ENCODE results near the gene KLF8. TPM values are rescaled to one million over a fixed set of nuclear protein-coding genes. Genes with fewer than 3 reads are reported as not detected.

KLF8 gene
- total and polyA plus RNA-seq, 2 experiments from 2014 or later, result 2.7 to 11.5 TPM

- ATAC-seq, result peak; percentile 55
- no peak overlapping the region for H3K4me2 ChIP-seq
Observed at GRCh38 chrX:56248492-56248891, 16.3 kb downstream of the KLF8 start.

DNA sequence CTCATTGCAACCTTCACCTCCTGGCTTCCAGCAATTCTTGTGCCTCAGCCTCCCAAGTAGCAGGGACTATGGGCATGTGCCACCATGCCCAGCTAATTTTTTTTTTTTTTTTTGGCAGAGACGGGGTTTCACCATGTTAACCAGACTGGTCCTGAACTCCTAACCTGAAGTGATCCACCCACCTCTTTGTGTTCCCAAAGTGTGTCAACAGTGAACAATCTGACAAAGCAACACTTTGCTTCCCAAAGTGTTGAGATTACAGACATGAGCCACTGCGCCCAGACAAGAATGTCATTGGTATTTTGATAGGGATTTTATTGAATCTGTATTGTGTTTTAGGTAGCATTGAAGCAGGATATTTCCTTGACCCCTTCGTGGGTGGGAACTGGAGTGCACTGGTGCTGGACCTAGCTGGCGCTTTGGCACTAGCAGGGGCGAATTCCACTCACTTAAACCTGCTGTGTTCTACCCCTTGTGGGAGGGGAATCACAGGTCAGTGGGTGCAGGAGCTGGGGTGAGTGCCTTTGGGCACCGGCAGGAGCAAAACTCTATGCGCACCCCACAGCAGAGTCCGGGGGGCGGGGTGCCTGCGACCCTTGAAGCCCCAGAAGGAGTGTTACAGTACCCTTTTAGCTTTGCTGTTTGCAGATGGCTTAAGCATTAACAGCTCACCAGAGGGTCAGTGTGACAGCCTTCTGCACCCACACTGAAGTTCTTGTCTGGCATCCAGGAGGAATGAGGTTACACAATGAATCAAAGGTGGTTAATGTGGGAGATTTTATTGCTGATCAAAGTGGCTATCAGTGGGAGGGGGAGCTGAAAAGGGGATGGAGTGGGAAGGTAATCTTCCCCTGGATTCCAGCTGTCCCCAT lies 21.9 kb downstream of the KLF8 start:
- TF ChIP-seq POLR2AphosphoS5 (IDR thresholded peaks at IDR 0.05; ENCODE audit: low read depth), result no peak
- TF ChIP-seq, protein P1, sequence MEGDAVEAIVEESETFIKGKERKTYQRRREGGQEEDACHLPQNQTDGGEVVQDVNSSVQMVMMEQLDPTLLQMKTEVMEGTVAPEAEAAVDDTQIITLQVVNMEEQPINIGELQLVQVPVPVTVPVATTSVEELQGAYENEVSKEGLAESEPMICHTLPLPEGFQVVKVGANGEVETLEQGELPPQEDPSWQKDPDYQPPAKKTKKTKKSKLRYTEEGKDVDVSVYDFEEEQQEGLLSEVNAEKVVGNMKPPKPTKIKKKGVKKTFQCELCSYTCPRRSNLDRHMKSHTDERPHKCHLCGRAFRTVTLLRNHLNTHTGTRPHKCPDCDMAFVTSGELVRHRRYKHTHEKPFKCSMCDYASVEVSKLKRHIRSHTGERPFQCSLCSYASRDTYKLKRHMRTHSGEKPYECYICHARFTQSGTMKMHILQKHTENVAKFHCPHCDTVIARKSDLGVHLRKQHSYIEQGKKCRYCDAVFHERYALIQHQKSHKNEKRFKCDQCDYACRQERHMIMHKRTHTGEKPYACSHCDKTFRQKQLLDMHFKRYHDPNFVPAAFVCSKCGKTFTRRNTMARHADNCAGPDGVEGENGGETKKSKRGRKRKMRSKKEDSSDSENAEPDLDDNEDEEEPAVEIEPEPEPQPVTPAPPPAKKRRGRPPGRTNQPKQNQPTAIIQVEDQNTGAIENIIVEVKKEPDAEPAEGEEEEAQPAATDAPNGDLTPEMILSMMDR (conservative IDR thresholded peaks at IDR 0.05; ENCODE audit: low read depth in 2 of 2), result no peak
- TF ChIP-seq, protein P2, sequence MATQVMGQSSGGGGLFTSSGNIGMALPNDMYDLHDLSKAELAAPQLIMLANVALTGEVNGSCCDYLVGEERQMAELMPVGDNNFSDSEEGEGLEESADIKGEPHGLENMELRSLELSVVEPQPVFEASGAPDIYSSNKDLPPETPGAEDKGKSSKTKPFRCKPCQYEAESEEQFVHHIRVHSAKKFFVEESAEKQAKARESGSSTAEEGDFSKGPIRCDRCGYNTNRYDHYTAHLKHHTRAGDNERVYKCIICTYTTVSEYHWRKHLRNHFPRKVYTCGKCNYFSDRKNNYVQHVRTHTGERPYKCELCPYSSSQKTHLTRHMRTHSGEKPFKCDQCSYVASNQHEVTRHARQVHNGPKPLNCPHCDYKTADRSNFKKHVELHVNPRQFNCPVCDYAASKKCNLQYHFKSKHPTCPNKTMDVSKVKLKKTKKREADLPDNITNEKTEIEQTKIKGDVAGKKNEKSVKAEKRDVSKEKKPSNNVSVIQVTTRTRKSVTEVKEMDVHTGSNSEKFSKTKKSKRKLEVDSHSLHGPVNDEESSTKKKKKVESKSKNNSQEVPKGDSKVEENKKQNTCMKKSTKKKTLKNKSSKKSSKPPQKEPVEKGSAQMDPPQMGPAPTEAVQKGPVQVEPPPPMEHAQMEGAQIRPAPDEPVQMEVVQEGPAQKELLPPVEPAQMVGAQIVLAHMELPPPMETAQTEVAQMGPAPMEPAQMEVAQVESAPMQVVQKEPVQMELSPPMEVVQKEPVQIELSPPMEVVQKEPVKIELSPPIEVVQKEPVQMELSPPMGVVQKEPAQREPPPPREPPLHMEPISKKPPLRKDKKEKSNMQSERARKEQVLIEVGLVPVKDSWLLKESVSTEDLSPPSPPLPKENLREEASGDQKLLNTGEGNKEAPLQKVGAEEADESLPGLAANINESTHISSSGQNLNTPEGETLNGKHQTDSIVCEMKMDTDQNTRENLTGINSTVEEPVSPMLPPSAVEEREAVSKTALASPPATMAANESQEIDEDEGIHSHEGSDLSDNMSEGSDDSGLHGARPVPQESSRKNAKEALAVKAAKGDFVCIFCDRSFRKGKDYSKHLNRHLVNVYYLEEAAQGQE (IDR thresholded peaks at IDR 0.05; ENCODE audit: unreplicated experiment), result no peak
- no peak for TF ChIP-seq STAT1 (IDR thresholded peaks at IDR 0.05; ENCODE audit: unreplicated experiment)
- no peak for TF ChIP-seq ZNF331 (CRISPR knock-in tag; IDR thresholded peaks at IDR 0.05; ENCODE audit: low read depth)
- TF ChIP-seq CREB1 (CRISPR knock-in tag; IDR thresholded peaks at IDR 0.05; ENCODE audit: low read depth), result no peak
- Histone ChIP-seq H3K36me3 (ENCODE audit: insufficient read depth) (no peaks in the 10 kb centered on the region), H3K4me3 (no peak overlapping the region), H2AFZ (no peak overlapping the region), H3K79me2 (replicated peaks; ENCODE audit: insufficient read depth) (no peaks in the 10 kb centered on the region), H3K4me1 (ENCODE audit: insufficient read depth) (no peaks in the 10 kb centered on the region), H3K4me2 (no peak overlapping the region), H3K27me3 (ENCODE audit: insufficient read depth) (no peaks in the 10 kb centered on the region), H3K27ac (ENCODE audit: low read depth) (no peak overlapping the region), H3K9me2 (ENCODE audit: insufficient read depth) (no peaks in the 10 kb centered on the region), H3F3A (replicated peaks; ENCODE audit: low read depth) (no peaks in the 10 kb centered on the region), H4K20me1 (replicated peaks; ENCODE audit: insufficient read depth) (no peaks in the 10 kb centered on the region)
- H3K36me3 Mint-ChIP-seq (ENCODE audit: low read depth), result peaks cover 23% of the 10 kb centered on the region; the same call in 1 of the 3 replicates
- DNase-seq (ENCODE audit: low spot score) (no peak), ATAC-seq (no peak)
- H3K27ac Mint-ChIP-seq, result no peak overlapping the region
- no peaks in the 10 kb centered on the region for H3K4me1 Mint-ChIP-seq
- H3K4me3 Mint-ChIP-seq, result no peak overlapping the region
- peaks cover 2% of the 10 kb centered on the region for H3K27me3 Mint-ChIP-seq (ENCODE audit: insufficient read depth, low read depth, poor library complexity)
- no peaks in the 10 kb centered on the region; the same call in 2 of the 3 replicates for H3K9me3 Mint-ChIP-seq

More at GRCh38 chrX:56248492-56248891, 16.3 kb downstream of the KLF8 start:
- Mint-ChIP-seq H3K4me3 (no peak overlapping the region), H3K9me3 (no peaks in the 10 kb centered on the region), H3K36me3 (ENCODE audit: low read depth) (peaks cover 8% of the 10 kb centered on the region; the same call in 1 of the 3 replicates), H3K27ac (no peak overlapping the region), H3K27me3 (ENCODE audit: insufficient read depth, low read depth, poor library complexity) (no peaks in the 10 kb centered on the region), H3K4me1 (no peaks in the 10 kb centered on the region)
- peak; percentile 64 for DNase-seq (ENCODE audit: low spot score)
- H3K27me3 ChIP-seq (ENCODE audit: insufficient read depth), result no peaks in the 10 kb centered on the region
- TF ChIP-seq, protein P1 (conservative IDR thresholded peaks at IDR 0.05; ENCODE audit: low read depth in 2 of 2), result peak; percentile 65 to 66
- TF ChIP-seq, protein P2 (IDR thresholded peaks at IDR 0.05; ENCODE audit: unreplicated experiment), result no peak
- H3K79me2 ChIP-seq (replicated peaks; ENCODE audit: insufficient read depth), result no peaks in the 10 kb centered on the region
- no peaks in the 10 kb centered on the region for H3K36me3 ChIP-seq (ENCODE audit: insufficient read depth)
- no peak overlapping the region for H2AFZ ChIP-seq
- H3K27ac ChIP-seq (ENCODE audit: low read depth), result no peak overlapping the region
- no peaks in the 10 kb centered on the region for H4K20me1 ChIP-seq (replicated peaks; ENCODE audit: insufficient read depth)
- H3K9me2 ChIP-seq (ENCODE audit: insufficient read depth), result no peaks in the 10 kb centered on the region
- no peak overlapping the region for H3K4me3 ChIP-seq
- H3K4me1 ChIP-seq (ENCODE audit: insufficient read depth), result no peaks in the 10 kb centered on the region
- H3F3A ChIP-seq (replicated peaks; ENCODE audit: low read depth), result no peaks in the 10 kb centered on the region

Data from GM23338 (cell line).